Kidney (tissue), 14 donors: ENCODE results near the gene SBF2. TPM values are rescaled to one million over a fixed set of nuclear protein-coding genes. Genes with fewer than 3 reads are reported as not detected.
"Not testable (repeated sequence)": the region's sequence is repeated elsewhere in the genome, so short reads cannot be mapped to it uniquely, and the experiment has no call there.

ENCODE experiments used
- DNase-seq, 5 donors: peaks; one replicate each; pipeline ENCODE4 v3.0.0-alpha.2; 2013 to 2020
- FAIRE-seq: peaks from 2 replicates; lab custom pipeline; 2012; peaks lifted over from hg19 to GRCh38; lab: Jason Lieb, UNC
- H3K27ac ChIP-seq, 2 donors: one replicate each; pipeline ENCODE4 v1.7.0; 2013; ENCODE audit warnings: low read depth in 2 of 2, low read length in 2 of 2, inconsistent platforms in 1 of 2
- H3K27me3 ChIP-seq: one replicate; pipeline ENCODE4 v1.7.1; 2013; ENCODE audit warnings: low read length, inconsistent platforms; ENCODE audit not compliant: control insufficient read depth, insufficient read depth
- H3K36me3 ChIP-seq, 3 donors: one replicate each; pipeline versions ENCODE4 v1.7.0 to v1.7.1; 2013; ENCODE audit warnings: low read length in 3 of 3, control low read depth in 1 of 3, inconsistent platforms in 1 of 3; ENCODE audit not compliant: insufficient read depth in 3 of 3, control insufficient read depth in 2 of 3
- H3K4me1 ChIP-seq, 3 donors: one replicate each; pipeline versions ENCODE4 v1.7.0 to v1.7.1; 2013; ENCODE audit warnings: low read length in 3 of 3, inconsistent platforms in 1 of 3, low read depth in 1 of 3; ENCODE audit not compliant: control insufficient read depth in 2 of 3, insufficient read depth in 2 of 3
- H3K4me3 ChIP-seq, 3 donors: one replicate each; pipeline versions ENCODE4 v1.7.0 to v1.8.1; 2013; ENCODE audit warnings: low read length in 3 of 3, control low read depth in 1 of 3, inconsistent platforms in 1 of 3
- H3K9ac ChIP-seq, 3 donors: one replicate each; pipeline versions ENCODE4 v1.7.0 to v1.7.1; 2013; ENCODE audit warnings: low read length in 3 of 3, control low read depth in 1 of 3, inconsistent platforms in 1 of 3
- H3K9me3 ChIP-seq, 3 donors: one replicate each; pipeline versions ENCODE4 v1.7.0 to v1.7.1; 2013; ENCODE audit warnings: low read length in 3 of 3, control low read depth in 1 of 3, inconsistent platforms in 1 of 3; ENCODE audit not compliant: control insufficient read depth in 2 of 3, insufficient read depth in 1 of 3
- intact Hi-C: fragments of 100-400 bp; cut with DNase I; formaldehyde crosslinking; loops from one replicate; pipeline ENCODE4 v1.11.1; 2022
- polyA plus RNA-seq: library from polyadenylated mRNA; stranded (reverse); fragments of 350-450 nt; fragmentation: Illumina TruSeq; extraction: RNeasy Lipid Tissue Mini Kit (QIAGEN cat#74804); gene quantifications from one replicate; pipeline ENCODE4 v1.2.3, GENCODE V29; 2014; ENCODE audit warnings: low read depth, low replicate concordance; ENCODE audit not compliant: insufficient read depth
- total RNA-seq: library from RNA; stranded (reverse); fragmentation: NEBNext Ultra II Directional; extraction: Animal tissue kit (Norgen Biotek cat#: 25700); gene quantifications from one replicate; pipeline ENCODE4 v1.2.1, GENCODE V29; 2021
- TF ChIP-seq, protein P1 (sequence below): IDR thresholded peaks from 3 replicates; pipeline ENCODE4 v1.5.1; 2012; ENCODE audit warnings: mild to moderate bottlenecking, moderate library complexity, borderline replicate concordance; ENCODE audit not compliant: insufficient read depth; ENCODE audit errors: extremely low read depth
- donor health status: control.
- donor health status: control.
- donor health status: control.
- donor health status: control.
- donor health status: control.
- donor health status: DM: yes; HTN: yes; CAD: no.
- donor health status: Normal renal cell carcinoma (clear cell type).

Gene SBF2
- total and polyA plus RNA-seq, 2 donors from 2014 or later, result 13.1 to 55.4 TPM

DNA sequence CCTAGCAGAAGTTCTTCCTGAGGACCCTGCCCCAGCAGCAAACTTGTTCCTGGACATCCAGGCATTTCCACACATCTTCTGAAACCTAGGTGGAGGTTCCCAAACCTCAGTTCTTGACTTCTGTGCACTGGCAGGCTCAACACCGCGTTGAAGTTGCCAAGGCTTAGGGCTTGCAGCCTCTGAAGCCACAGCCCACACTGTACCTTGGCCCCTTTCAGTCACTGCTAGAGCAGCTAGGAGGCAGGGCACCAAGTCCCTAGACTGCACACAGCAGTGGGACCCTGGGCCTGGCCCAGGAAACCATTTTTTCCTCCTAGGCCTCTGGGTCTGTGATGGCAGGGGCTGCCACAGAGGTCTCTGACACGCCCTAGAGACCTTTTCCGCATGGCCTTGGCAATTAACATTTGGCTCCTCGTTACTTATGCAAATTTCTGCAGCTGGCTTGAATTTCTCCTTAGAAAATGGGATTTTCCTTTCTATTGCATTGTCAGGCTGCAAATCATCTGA, 159.0 kb downstream of the SBF2 start:
- intact Hi-C loops, result no loop called here
- TF ChIP-seq, protein P1, sequence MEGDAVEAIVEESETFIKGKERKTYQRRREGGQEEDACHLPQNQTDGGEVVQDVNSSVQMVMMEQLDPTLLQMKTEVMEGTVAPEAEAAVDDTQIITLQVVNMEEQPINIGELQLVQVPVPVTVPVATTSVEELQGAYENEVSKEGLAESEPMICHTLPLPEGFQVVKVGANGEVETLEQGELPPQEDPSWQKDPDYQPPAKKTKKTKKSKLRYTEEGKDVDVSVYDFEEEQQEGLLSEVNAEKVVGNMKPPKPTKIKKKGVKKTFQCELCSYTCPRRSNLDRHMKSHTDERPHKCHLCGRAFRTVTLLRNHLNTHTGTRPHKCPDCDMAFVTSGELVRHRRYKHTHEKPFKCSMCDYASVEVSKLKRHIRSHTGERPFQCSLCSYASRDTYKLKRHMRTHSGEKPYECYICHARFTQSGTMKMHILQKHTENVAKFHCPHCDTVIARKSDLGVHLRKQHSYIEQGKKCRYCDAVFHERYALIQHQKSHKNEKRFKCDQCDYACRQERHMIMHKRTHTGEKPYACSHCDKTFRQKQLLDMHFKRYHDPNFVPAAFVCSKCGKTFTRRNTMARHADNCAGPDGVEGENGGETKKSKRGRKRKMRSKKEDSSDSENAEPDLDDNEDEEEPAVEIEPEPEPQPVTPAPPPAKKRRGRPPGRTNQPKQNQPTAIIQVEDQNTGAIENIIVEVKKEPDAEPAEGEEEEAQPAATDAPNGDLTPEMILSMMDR, result no peak
- no peaks in the 10 kb centered on the region for H3K27me3 ChIP-seq
- DNase-seq (no peak), FAIRE-seq (no peak)
- no peak overlapping the region for H3K27ac ChIP-seq
- H3K9ac ChIP-seq, result no peak overlapping the region
- H3K4me1 ChIP-seq, result no peaks in the 10 kb centered on the region
- H3K36me3 ChIP-seq, result no peaks in the 10 kb centered on the region
- H3K4me3 ChIP-seq, result no peak overlapping the region
- H3K9me3 ChIP-seq, result no peaks in the 10 kb centered on the region

DNA sequence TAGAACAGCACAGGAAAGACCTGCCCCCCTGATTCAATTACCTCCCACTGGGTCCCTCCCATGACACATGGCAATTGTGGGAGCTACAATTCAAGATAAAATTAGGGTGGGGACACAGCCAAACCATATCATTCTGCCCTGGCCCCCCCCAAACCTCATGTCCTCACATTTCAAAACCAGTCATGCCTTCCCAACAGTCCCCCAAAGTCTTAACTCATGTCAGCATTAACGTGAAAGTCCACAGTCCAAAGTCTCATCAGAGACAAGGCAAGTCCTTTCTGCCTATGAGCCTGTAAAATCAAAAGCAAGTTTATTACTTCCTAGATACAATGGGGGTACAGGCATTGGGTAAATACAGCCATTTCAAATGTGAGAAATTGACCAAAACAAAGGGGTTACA, 159.8 kb downstream of the SBF2 start:
- H3K27me3 ChIP-seq, DNase-seq, intact Hi-C loops, H3K4me3 ChIP-seq, H3K4me1 ChIP-seq, H3K36me3 ChIP-seq, FAIRE-seq, H3K27ac ChIP-seq, H3K9me3 ChIP-seq, H3K9ac ChIP-seq: not testable (repeated sequence)

DNA sequence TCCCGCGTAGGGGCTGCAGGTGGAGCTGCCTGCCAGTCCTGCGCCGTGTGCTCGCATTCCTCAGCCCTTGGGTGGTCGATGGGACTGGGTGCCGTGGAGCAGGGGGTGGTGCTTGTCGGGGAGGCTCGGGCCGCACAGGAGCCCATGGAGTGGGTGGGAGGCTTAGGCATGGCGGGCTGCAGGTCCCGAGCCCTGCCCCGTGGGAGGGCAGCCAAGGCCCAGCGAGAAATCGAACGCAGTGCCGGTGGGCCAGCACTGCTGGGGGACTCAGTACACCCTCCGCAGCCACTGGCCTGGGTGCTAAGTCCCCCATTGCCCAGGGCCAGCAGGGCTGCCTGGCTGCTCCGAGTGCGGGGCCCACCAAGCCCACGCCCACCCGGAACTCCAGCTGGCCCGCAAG, 160.8 kb downstream of the SBF2 start:
- H3K27me3 ChIP-seq, DNase-seq, H3K9ac ChIP-seq, H3K4me1 ChIP-seq, H3K27ac ChIP-seq, H3K36me3 ChIP-seq, H3K4me3 ChIP-seq, FAIRE-seq, intact Hi-C loops, H3K9me3 ChIP-seq: not testable (repeated sequence)

DNA sequence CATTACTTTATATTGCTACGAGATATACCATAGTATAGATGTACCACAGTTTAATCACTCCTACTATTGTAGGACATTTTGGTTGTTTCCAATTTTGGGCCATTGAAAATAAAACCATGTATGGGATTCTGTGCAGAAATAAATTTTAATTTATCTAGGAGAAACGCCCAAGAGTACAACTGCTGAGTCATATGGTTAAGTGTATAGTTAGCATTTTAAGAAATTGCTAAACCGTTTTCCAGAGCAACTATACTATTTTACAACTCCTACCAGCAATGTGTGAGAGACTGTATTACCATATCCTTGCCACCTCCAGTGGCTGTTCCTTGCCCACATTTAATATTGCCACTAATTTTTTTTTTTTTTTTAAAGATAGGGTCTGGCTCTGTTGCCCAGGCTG, 163.1 kb downstream of the SBF2 start:
- TF ChIP-seq, protein P1, result no peak
- DNase-seq, result no peak
- H3K27me3 ChIP-seq, result no peaks in the 10 kb centered on the region
- FAIRE-seq, result no peak
- H3K4me1 ChIP-seq, result no peaks in the 10 kb centered on the region
- H3K9ac ChIP-seq, result no peak overlapping the region
- H3K27ac ChIP-seq, result no peak overlapping the region
- H3K9me3 ChIP-seq, result no peaks in the 10 kb centered on the region
- intact Hi-C loops, result no loop called here
- no peak overlapping the region for H3K4me3 ChIP-seq
- no peaks in the 10 kb centered on the region for H3K36me3 ChIP-seq

DNA sequence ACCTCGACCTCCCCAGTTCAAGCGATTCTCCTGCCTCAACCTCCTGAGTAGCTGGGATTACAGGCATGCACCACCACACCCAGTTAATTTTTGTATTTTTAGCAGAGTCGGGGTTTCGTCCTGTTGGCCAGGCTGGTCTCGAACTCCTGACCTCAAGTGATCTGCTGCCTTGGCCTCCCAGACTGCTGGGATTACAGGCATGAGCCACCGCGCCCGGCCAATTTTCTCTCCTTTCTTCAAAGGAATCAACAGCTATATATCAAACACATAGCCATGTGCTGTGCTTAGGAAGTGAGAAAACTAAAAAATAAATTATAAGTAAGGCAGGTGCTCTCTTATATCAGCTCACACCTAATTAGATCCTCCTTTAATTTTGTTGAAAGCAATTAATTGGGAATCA, 164.8 kb downstream of the SBF2 start:
- H3K27ac ChIP-seq, H3K9ac ChIP-seq, H3K36me3 ChIP-seq, H3K27me3 ChIP-seq, intact Hi-C loops, H3K9me3 ChIP-seq, FAIRE-seq, H3K4me1 ChIP-seq, DNase-seq, H3K4me3 ChIP-seq: not testable (repeated sequence)
